ENCODE results near the gene CTSV.
"Not testable (repeated sequence)": the region's sequence is repeated elsewhere in the genome, so short reads cannot be mapped to it uniquely, and the experiment has no call there.

CTSV gene

DNA sequence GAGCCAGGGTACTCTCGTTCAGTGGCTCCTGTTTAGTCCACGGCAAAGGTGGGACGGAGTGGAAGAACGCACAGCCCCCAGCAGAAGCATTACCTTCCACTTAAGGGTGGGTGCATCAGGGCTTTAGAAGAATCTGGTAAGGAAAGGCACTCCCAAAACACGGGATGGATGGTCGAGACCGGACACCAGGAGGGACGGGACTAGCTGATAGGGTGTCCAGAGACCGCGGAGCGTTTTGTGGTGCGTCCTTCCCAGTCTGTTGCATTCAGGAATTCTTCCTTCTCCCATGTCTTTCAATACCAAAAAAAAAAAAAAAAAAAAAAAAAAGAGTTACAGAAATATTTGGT lies 545 bp upstream of the CTSV start:
- no peak for DNase-seq

DNA sequence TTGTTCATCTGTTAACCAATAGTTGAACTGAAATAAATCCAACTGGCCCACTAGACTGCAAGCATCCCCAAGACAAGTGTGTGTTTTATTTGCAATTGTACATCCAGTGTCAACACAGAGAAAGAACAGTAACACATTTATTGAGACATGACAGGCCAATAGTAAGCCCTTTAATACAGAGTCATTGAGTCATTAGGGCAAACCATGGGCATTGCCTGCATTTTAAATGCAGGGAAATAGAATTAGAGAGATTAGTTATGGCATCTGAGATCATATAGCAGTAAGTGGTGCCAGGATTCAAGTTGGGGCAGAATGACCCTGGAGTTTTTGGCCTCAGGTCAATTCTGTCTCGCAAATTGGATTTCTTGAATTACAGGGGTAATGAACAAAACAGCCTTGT lies 15.4 kb downstream of the CTSV start:
- not testable (repeated sequence) for DNase-seq

DNA sequence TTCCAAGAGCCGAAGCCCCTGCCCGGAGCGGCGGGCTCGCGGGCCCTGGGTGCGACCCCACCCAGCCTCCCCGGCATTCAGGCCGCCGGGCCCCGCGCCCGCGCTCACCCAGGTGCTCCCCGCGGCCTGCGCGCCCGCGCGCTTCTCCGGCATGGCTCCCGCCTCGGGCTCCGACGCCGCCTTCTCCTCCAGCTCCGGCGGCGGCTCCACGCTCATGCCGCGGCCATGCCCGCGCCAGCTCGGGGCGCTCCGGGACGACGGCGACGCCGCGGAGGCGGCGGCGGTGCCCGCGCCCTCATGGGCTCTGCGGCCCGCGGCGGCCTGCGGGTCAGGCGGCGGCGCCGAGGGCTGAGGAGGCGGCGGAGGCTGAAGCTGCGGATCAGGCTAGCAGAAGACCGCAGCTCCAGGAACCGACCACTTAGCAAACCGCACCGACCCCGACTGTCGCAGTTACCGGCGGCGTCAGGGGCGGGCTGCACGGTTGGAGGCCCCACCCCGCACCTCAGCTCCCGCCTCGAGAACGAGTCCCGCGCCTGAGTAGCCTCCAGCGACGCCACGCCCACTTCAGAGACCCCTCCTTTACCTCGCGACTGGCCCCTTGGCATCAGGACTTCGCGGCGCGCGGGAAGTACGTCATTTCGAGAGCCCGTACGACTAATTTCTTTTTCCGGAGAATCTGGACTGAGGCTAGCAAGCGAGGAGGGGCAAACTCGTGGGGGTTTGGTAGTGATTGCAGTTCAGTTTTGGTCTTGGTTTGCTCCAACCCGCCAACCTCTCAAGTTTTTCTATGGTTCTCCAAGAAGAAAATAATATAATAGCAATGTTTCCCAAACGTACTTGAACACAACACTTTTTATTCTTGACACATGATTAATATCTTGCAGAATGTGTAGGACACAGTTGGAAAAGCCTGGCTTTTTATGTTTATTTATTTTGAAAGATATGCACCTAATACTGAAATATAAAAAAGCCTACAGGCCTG lies 25.5 kb downstream of the CTSV start:
- peak; percentile 58 for DNase-seq

DNA sequence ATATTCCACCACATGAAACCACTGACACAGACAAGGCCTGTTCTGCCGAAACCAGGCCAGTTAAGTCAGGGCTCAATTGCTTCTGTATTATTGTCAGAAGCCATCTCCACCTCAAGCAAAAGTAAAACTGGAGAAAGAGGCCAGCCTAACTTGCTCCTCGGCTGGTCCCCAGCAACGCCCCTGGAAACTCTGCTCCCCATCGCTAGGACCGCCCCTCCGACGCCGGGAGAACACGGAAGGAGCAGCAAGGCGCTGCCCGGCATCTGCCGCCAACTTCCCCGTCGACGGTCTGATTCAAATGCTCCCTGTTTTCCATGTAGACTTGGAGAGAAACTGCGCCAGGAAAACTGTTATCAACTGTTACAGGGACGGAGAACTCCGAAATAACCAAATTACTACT lies 26.3 kb downstream of the CTSV start:
- not testable (repeated sequence) for DNase-seq

DNA sequence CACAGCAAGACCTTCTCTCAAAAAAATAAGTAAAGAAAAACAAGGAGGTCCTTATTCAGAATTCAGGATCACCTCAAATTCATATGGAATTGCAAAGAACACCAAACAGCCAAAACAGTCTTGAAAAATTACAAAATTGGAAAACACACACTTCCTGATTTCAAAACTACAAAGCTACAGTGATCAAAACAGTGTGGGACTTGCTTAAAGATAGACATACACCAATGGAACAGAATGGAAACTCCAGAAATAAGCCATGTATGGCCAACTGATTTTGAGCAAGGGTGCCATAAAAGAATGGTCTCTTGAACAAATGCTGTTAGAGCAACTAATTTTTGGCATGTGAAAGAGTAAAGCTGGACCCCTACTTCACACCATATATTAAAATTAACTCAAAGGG lies 36.7 kb downstream of the CTSV start:
- not testable (repeated sequence) for DNase-seq

DNA sequence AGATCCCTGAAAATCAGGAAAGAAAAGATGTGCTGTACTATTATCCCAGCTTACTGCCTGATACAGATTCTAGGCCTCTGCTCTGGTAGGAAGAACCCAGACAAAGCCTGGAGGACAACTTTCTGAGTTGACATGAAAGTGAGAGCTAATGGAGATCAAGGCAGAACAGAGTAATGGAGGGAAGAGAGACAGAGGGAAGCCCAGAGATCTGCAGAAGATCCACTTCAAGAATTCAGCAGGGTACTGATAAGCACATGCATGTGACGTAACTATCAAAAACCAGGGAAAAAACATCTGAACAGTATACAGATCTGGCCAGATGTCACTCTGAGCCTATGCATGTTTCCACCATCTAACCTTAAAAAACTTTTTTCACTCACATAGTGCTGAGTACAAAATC lies 37.6 kb downstream of the CTSV start:
- not testable (repeated sequence) for DNase-seq

DNA sequence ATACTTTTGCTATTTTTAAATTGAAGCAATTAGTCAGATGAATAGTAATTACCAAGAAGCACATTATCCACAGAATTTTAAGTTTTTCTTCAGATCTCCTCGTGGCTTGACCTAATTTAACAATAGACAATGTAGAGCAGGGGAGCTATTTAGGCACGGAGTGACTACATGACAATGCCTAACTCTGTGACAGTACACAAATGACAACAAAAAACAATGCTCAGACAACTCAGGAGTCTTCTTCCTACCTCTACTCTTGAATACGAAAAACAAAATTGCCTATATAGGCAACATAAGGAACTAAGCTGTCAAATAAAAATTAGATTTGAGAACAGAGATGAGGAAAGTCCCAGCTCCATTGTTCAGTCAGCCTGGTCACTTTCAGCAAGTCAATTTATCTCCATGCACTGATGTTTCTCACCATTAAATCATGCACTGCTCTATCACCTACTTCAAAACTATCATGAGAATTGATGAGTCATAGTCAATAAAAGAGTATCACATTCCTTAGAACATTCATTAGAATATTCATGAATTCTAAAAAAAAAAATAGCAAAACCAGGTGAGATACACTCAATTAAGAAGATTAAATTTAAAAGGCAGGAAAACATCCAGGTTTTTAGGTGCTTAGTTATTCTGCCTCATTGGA lies 38.7 kb downstream of the CTSV start:
- not testable (repeated sequence) for DNase-seq

DNA sequence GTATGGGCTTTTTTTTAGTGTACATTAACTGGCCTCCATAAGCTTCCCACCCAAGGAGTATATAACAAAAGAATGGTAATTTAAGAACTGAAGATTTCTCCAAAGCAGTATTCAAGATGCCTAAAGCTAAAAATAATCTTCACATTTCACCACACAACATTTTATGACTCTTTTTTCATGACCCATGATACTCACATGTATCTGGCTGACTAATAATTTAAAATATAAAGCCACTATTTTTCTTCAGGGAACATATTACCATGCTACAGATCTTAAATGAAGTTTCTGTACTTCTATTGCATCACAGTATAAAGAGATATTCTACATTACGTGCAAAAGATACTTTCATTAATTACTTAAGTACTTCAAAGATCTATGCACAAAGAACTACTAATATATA lies 39.2 kb downstream of the CTSV start:
- DNase-seq = not testable (repeated sequence)

DNA sequence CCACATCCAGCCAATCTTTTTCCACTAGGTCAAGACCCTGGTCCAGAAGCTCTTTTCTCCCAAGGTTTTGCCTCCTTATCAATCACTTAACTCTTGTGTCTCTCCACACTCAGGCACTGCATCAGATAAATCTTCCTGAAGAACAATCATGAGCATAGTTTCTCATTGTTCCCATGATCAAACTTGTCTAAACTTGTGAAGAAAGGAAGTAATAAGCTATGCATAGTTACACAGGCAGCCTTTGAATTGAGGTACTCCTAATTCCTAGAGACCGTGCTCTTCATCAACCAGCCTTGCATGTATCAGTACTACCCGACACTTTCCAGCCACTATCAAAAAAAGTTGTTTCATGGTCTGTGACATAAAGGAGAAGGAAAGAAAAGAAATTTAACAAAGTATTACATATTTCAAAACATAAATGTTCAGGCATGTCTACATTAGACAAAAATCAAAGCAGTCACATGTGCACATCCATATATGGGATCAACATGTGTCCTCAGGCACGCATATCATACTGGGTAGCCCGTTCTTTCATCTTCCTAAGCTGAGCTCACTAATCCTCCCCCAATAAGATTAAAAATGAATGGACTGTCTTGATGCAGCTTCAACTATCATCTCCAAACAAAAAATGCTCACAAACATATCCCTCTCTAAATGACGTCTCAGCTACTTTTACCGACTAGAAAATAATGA lies 41.8 kb downstream of the CTSV start:
- DNase-seq = not testable (repeated sequence)

DNA sequence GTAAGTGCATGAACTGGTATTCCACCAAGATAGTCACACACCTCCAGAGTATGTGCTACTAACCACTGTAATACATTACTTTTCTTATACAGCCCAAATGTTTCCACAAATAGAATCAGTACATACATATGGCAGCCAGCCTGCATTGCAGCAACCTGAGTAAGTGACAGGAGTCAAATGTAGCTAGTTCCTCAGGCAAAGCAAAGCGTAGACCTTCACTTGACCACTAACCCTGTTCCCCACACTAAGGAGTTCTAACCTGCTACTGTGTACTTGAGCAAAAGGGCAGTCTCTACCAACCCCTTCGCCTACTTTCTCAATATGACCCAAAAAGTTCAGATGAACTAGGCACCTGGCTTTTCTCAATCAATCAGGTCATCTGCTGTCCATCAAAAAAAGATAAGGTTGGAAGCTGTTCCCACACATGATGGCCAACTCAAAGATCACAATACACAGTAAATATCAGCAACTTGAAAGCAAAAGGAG lies 44.4 kb downstream of the CTSV start:
- not testable (repeated sequence) for DNase-seq

DNA sequence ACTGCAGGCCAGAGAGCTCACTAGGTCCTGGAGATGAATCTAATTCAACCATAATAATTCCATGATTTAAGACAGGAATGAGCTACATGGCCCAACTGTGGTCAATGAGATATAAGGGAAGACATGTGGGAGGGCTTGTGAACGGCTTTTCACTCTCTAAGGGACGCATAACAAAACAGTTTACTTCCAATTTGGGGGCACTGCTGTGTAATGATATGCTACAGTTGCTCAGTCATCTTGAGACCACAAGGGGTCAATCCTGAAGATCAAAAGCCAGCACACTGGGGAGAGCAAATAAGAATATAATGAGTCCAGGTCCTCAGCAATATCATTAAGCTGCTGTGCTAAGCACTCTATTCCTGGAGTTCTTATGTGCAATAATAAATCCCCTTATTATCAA lies 46.6 kb downstream of the CTSV start:
- not testable (repeated sequence) for DNase-seq

DNA sequence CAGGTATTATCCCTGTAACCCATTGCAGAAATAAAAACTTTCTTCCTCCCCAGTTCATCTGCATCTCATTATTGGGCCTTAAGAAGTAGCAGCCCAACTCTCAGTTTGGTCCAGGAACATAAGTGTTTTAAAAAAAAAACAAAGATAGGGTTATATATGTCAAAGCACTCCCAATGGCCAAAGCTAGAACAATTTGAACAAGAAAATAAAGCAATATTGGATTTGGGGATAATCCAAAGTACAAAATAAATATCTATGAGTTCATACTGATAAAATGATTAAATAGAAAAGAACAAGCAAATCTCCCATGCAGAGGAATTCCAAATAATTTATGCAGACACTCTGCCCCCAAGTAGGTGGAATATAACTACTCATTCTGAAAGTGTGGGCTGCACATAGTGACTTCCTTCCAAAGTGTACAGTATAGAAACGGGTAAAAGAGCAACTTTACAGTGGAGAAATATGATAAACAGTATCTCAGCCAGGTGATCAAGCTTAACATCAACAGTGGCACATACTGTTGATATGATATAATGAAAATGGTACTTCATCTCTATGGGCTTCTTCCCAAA lies 49.1 kb downstream of the CTSV start:
- DNase-seq = not testable (repeated sequence)

DNA sequence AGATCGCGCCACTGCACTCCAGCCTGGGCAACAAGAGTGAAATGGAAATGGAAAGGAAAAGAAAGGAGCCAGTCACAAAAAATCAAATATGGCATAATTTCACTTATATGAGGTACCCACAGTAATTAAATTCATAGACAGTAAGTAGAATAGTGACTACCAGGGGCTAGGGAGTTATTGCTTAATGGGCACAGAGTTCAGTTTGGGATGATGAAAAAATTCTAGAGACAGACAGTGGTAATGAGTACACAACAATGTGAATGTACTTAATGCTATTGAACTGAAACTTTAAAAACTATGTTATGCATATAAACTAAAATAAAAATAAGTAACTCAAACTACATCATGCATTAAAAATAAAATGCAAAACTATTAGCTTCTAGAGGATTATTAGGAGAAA lies 54.1 kb downstream of the CTSV start:
- not testable (repeated sequence) for DNase-seq

DNA sequence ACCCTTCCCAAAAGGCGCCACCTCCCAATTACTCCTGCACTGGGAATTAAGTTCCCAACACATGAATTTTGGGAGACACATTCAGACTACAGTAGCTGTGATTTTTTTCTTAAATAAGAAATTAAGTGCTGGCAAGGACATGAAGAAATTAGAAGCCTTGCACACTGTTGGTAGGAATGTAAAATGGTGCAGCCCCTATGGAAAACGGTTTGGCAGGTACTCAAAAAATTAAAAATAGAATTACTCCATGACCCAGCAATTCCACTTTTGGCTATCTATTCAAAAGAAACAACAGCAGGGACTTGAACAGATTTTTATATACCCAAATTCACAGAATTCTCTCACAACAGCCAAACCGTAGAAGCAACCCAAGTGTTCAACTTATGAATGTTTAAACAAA lies 54.8 kb downstream of the CTSV start:
- DNase-seq = not testable (repeated sequence)

DNA sequence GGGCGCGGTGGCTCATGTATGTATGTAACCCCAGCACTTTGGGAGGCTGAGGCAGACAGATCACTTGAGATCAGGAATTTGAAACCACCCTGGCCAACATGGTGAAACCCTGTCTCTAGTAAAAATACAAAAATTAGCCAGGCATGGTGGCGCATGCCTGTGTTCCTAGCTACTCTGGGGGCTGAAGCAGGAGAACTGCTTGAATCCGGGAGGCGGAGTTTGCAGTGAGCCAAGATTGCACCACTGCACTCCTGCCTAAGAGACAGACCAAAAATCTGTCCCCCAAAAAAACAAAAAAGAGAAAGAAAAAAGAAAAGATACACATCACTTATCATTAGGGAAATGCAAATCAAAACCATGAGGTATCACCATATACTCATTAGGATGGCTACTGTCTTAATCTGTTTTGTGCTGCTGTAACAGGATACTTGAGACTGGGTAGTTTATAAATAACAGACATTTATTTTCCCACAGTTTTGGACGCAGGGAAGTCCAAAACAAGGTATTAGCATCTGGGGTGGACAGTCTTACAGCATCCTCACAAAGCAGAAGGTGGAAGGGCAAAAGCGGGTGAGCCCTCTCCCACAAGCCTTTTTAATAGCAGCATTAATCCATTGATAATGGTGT lies 55.3 kb downstream of the CTSV start:
- DNase-seq = not testable (repeated sequence)
